ENCODE measurements around the gene GDPD4.

GDPD4 gene

GRCh38 chr11:77211594-77212251 is 89.8 kb downstream of the GDPD4 start (continued):
- no peak for TF ChIP-seq ZNF521 (tag by site-specific recombination; IDR thresholded peaks at IDR 0.05)

DNA sequence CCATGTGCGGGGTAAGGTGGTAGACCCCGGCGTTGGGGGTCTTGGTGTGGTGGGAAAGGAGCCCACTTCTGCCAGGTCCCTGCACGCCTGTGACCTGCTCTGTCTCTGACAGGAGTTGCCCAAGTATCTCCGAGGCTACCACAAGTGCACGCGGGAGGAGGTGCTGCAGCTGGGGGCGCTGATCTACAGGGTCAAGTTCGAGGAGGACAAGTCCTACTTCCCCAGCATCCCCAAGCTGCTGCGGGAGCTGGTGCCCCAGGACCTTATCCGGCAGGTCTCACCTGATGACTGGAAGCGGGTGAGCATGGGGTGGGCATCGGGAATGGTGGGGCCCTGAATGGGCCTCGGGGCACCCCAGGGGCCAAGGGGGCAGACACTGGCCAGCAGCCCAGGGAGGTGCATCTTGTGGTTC is 90.4 kb downstream of the GDPD4 start:
- CTCF ChIA-PET = interaction anchor here (0.6 to 2.2 kb wide), 5 partner anchors 12 to 408 kb away, joined by 3 to 6 read pairs (median 3); no protein-coding TSS in a partner anchor
- POLR2A ChIA-PET = no interaction called here
- H3K36me3 ChIP-seq (ENCODE audit: control insufficient read depth in 2 of 2, insufficient read depth in 1 of 2, low read length in 2 of 2) = no peaks in the 10 kb centered on the region
- H3K4me3 ChIP-seq (ENCODE audit: low read depth, low read length) = no peak overlapping the region
- no peaks in the 10 kb centered on the region for H3K4me1 ChIP-seq (ENCODE audit: control insufficient read depth, insufficient read depth, low read length)
- H3K9me3 ChIP-seq (ENCODE audit: control insufficient read depth, insufficient read depth, low read depth, low read length) = no peaks in the 10 kb centered on the region
- no peak overlapping the region for H3K27ac ChIP-seq (ENCODE audit: extremely low read depth, low read depth, low read length)
- TF ChIP-seq, protein P1, sequence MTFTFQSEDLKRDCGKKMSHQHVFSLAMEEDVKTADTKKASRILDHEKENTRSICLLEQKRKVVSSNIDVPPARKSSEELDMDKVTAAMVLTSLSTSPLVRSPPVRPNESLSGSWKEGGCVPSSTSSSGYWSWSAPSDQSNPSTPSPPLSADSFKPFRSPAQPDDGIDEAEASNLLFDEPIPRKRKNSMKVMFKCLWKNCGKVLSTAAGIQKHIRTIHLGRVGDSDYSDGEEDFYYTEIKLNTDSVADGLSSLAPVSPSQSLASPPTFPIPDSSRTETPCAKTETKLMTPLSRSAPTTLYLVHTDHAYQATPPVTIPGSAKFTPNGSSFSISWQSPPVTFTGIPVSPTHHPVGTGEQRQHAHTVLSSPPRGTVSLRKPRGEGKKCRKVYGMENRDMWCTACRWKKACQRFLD (tag by site-specific recombination; IDR thresholded peaks at IDR 0.05) = no peak
- TF ChIP-seq, protein P2, sequence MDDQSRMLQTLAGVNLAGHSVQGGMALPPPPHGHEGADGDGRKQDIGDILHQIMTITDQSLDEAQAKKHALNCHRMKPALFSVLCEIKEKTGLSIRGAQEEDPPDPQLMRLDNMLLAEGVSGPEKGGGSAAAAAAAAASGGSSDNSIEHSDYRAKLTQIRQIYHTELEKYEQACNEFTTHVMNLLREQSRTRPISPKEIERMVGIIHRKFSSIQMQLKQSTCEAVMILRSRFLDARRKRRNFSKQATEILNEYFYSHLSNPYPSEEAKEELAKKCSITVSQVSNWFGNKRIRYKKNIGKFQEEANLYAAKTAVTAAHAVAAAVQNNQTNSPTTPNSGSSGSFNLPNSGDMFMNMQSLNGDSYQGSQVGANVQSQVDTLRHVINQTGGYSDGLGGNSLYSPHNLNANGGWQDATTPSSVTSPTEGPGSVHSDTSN (CRISPR knock-in tag; IDR thresholded peaks at IDR 0.05) = no peak
- TF ChIP-seq ZNF248 (tag by site-specific recombination; IDR thresholded peaks at IDR 0.05) (no peak), ZNF777 (tag by site-specific recombination; IDR thresholded peaks at IDR 0.05; ENCODE audit: borderline replicate concordance) (no peak), SCRT1 (tag by site-specific recombination; IDR thresholded peaks at IDR 0.05; ENCODE audit: borderline replicate concordance) (no peak), KLF8 (tag by site-specific recombination; IDR thresholded peaks at IDR 0.05) (no peak), GLIS1 (tag by site-specific recombination; IDR thresholded peaks at IDR 0.05) (no peak), ZNF776 (tag by site-specific recombination; IDR thresholded peaks at IDR 0.05; ENCODE audit: borderline replicate concordance) (no peak), ZFP37 (tag by site-specific recombination; IDR thresholded peaks at IDR 0.05) (no peak), ZNF843 (tag by site-specific recombination; IDR thresholded peaks at IDR 0.05) (no peak), ZIC2 (tag by site-specific recombination; IDR thresholded peaks at IDR 0.05) (no peak), REST (tag by site-specific recombination; IDR thresholded peaks at IDR 0.05) (no peak), ZNF350 (tag by site-specific recombination; IDR thresholded peaks at IDR 0.05) (no peak), ZNF426 (tag by site-specific recombination; IDR thresholded peaks at IDR 0.05) (no peak)
- TF ChIP-seq, protein P3, sequence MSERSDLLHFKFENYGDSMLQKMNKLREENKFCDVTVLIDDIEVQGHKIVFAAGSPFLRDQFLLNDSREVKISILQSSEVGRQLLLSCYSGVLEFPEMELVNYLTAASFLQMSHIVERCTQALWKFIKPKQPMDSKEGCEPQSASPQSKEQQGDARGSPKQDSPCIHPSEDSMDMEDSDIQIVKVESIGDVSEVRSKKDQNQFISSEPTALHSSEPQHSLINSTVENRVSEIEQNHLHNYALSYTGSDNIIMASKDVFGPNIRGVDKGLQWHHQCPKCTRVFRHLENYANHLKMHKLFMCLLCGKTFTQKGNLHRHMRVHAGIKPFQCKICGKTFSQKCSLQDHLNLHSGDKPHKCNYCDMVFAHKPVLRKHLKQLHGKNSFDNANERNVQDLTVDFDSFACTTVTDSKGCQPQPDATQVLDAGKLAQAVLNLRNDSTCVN (tag by site-specific recombination; optimal IDR thresholded peaks at IDR 0.05) = no peak

- TF ChIP-seq ZNF561 (tag by site-specific recombination; IDR thresholded peaks at IDR 0.05; ENCODE audit: borderline replicate concordance) (no peak), KLF10 (tag by site-specific recombination; IDR thresholded peaks at IDR 0.05) (no peak), ZNF174 (tag by site-specific recombination; IDR thresholded peaks at IDR 0.05) (no peak), ZNF155 (tag by site-specific recombination; IDR thresholded peaks at IDR 0.05) (no peak), FEZF1 (tag by site-specific recombination; IDR thresholded peaks at IDR 0.05) (no peak)
- no peaks in the 10 kb centered on the region for H3K4me1 ChIP-seq (ENCODE audit: control insufficient read depth, insufficient read depth, low read length)
- CTCF ChIA-PET = interaction anchor here (0.6 kb wide), 1 partner anchor 161 kb away, joined by 3 read pairs; no protein-coding TSS in a partner anchor
- H3K4me3 ChIP-seq (ENCODE audit: low read depth, low read length) = no peak overlapping the region
- POLR2A ChIA-PET = no interaction called here
- H3K27ac ChIP-seq (ENCODE audit: extremely low read depth, low read depth, low read length) = no peak overlapping the region
- no peaks in the 10 kb centered on the region for H3K9me3 ChIP-seq (ENCODE audit: control insufficient read depth, insufficient read depth, low read depth, low read length)
- no peaks in the 10 kb centered on the region for H3K36me3 ChIP-seq (ENCODE audit: control insufficient read depth in 2 of 2, insufficient read depth in 1 of 2, low read length in 2 of 2)
Observed at GRCh38 chr11:77209663-77210062, 91.8 kb downstream of the GDPD4 start.

Data from HEK293 (cell line).